HG02588 (cell line): ENCODE data around the gene PIK3R1.

ENCODE experiments used
- ATAC-seq: cut with Tn5 transposase; IDR thresholded peaks from one replicate; pipeline ENCODE4 v1.9.1; 2021; ENCODE audit warnings: mild to moderate bottlenecking, moderate library complexity; ENCODE audit not compliant: unreplicated experiment

Gene PIK3R1

GRCh38 chr5:68249520-68249919, 34.0 kb downstream of the PIK3R1 start:
- no peak for ATAC-seq

DNA sequence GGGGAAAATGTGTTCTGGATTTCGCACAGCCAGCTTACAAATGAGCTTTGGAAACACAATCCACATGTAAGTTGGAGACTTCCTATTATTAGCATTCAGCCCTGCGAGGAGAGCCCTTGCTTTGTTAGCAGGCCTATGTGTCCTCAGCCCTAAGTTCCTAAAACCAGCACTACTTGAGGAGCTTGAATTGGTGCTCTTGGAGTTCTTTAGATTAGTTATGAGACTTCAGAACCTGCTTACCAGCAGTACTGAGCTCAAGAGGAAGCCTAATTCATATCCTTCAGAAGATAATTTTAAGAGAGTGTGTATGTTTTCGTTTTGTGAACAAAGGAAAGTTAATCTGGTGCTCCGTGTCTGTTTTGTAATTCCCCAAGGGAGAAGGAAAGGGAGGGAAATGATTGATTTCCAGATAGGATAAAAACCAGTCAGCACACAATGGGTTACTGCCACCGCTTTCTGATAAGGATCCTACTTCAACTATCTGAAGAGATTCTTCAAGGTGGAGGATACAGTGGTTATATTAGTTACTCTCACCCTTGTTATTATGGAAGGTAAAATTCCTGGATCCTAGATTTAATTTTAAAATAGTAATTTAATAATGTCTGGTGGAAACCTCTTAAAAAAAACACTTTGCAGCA, 35.2 kb downstream of the PIK3R1 start:
- no peak for ATAC-seq

DNA sequence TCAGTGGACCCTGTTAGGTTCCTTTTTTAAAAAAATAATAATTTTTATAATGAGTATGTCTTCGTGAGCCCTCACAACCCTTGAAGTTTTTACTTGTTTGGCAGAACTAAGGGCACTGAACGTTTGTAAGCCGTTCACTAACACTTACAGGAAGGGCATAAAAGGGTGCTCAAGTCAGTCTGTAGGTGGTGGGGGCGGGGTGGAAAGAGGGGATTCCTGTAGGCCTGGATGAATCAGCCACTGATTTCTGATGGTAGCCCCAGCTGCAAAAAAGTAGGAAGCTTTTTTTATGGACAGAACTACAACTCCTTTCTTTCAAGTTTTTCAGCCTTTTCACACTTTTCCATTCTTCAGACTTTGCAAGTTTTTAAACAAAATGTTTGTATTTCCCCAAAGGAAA, 35.8 kb downstream of the PIK3R1 start:
- no peak for ATAC-seq

DNA sequence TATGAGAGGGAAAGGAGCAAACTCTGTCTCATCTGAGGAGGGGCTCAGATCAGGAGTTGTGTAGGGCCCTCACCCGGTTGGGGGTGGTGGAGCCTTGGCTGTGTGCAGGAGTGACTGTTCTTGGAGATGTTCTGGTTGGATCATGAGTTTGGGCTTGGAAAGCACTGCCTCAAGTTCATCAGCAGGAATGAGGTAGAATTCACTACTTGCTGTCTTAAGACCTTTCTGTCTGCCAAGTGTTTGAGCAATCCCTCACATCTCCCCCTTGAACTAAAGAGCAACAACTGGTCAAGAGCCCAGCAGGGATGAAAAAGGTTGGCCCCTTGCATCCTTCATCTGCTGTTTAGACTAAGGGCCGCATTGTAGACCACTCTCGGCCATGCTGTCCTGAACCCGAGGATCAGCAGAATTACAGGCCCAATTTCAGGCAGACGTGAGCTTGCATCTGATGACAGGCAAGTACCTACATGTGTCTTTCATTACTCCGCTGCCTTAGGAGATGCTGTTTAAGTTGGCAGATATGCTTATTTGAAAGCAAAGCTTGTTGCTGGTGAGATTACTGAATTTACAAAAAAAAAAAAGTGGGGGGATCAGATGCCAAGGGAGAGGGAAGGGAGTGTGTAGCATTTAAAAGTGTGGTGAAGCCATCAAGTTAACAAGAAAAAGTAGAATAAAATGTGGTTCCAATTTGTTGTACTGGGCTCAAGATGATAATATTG, 36.4 kb downstream of the PIK3R1 start:
- no peak for ATAC-seq

DNA sequence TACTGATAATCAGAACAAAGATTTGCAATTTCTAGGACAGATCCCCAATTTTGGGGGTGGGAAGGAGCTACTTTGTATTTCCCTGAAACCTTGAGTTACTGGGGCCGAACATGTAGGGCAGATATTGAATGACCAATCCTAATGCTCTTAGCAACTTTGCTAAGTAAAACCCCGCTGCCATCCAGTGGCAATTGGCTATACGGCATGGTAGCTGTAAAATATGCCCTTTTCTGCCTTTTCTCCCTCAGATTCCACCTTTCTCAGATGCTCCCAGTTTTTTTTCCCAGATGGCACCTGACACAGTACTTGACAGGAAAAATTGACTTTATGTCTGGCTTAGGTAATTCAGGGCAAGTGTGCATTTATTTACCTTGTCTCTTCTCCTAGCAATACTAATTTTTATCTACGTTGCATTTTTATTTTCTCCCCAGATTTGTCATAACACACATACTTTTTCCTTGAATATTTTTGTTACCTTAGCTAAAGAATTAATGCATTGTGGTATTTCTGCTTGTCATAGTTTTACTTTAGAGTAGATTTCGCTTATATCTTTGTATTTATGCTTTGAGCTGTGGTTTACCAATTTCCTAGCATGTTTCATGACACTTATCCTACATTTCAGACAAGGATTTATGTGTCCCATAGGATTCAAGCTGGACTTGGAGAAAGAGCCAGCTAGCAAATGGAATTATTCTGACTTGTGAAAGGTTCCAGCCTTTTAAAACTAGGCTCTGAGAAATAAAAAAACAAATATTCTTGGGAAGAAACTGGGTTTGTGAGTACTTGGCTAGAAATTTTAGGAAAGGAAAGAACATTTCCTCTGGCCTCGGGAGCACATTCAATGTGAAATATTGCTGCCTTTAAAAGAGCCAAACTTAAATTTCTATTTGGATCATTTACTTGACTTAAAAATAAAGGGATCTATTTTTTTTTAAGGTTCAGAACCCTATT, 37.4 kb downstream of the PIK3R1 start:
- ATAC-seq = no peak

- no peak for ATAC-seq
Measured at GRCh38 chr5:68253624-68254585, 38.3 kb downstream of the PIK3R1 start.

DNA sequence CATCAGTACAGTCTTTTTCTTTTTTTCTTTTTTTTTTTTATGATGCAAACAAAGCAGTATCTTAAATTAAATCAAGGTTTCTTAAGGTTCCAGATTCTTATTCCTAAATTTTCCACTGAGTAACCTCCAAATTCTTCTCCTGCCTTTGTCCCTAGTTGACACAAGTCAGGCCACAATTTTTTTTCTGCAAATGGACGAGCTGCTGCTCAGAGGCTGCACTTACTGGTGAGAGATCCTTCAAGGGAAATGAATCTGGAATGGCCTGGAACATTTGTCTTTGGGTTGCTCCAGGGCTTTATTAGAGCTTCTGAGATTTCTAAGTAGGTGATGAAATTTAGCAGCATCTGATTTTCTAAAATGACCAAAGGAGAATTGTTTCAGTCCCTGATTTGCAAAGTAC, 39.3 kb downstream of the PIK3R1 start:
- no peak for ATAC-seq

DNA sequence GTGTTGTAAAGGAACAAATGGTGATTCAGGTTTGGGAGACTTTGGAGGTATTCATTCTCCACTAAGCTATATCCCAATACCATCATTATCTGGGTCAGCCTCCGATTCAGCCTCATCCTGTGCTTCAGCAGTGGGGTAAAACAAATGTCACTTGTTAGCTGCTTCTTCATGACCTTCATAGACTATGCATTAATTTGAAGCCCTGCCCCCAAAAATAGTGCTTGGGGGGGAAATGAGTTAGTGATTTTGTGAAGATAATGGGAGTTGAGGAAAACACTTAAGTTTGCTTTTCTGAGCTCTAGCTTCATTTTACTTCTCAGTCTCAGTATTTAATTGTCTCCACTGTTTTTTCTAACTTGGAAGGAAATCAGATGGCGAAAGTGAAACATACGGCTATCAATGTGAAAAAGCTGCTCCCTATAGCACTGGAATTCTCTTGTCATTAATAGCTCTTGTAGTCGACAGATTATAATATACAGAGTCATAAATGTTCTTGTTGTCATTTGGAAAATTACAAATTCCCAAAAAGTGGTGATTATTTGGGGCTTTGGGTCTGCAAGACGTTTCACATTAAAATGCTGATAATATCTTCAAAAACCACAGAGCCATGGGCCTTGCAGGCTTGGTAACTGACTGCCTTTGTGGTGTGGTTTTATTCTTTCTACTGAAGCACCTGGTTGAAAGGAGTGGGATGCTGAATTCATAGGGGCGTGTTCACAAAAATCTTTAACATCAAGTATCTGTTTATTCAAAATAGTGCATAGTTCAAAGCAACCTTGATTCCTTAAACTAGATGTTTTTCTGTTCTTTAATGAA, 40.0 kb downstream of the PIK3R1 start:
- ATAC-seq = no peak

DNA sequence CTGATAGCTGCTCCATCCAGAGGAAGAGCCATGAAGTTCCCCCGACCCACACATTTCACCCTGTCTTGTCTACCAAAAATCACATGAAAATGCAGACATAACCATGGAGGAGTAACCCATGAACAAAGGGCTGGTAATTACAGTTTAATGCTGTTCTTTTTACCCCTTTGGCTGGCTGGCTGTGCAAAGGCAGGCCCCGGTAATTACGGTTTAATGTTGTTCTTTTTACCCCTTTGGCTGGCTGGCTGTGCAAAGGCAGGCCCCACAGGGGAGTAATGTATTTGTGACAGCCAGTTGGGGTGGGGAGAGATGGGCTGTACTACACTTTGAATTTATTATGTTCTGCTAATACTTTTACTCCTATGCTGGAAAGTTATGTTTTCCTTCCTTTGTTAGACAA, 41.7 kb downstream of the PIK3R1 start:
- no peak for ATAC-seq

DNA sequence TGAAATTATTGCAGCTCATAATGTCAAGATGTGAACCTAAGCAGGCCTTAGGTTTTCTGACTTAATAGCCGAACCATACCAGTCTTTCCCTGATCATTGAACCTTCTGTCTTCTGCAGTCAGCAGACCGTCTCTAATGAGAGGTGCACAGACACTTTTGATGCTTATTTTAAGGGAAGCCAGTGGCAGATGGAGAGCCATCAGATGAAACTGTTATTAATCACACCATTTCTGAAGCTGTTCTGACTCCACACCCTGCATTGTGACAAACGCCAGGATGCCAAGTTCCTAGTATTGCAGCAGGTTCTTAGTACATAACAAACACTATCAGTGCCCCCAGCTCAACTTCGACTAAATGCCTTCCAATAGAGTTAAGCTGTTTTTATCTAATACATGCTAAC, 43.0 kb downstream of the PIK3R1 start:
- ATAC-seq = no peak

DNA sequence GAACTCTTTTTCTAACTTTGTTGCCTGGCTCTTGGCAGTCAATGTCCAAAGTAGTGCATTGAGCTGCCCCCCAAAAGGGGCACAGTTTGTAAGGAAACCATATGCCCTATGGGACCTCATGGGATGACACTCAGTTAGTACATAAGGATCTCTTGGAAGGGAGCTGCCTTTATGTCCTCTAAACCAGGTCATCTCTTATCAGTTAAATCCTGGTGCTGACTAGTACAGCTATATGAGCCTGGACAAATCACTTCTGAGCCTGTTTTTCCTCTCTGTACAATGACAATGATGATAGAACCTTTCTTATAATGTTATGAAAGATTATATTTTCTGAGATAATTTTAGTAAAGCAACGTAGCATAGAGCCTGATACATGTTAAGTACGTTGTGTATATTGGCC, 44.1 kb downstream of the PIK3R1 start:
- ATAC-seq = no peak

- no peak for ATAC-seq
Measured at GRCh38 chr5:68260467-68260866, 44.9 kb downstream of the PIK3R1 start.

DNA sequence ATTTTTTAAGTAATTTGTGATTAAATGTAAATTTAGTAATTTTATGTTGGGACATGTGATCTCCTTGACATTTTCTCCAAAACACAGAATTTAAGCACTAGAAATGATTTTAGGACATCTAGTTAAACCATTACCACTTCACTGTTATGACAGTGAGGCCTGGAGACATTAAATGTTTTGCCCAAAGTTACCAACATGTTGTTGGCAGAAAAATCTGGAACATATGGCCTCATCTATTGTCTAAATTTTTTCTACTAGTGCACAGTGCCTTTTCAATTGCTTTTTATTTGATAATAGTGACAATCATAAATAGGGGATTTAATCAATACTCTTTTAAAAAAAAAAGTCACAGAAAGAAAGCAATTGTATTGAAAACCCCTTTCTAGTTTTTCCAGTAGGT, 45.6 kb downstream of the PIK3R1 start:
- ATAC-seq = no peak

- ATAC-seq = no peak
Measured at GRCh38 chr5:68261569-68262065, 46.1 kb downstream of the PIK3R1 start.

DNA sequence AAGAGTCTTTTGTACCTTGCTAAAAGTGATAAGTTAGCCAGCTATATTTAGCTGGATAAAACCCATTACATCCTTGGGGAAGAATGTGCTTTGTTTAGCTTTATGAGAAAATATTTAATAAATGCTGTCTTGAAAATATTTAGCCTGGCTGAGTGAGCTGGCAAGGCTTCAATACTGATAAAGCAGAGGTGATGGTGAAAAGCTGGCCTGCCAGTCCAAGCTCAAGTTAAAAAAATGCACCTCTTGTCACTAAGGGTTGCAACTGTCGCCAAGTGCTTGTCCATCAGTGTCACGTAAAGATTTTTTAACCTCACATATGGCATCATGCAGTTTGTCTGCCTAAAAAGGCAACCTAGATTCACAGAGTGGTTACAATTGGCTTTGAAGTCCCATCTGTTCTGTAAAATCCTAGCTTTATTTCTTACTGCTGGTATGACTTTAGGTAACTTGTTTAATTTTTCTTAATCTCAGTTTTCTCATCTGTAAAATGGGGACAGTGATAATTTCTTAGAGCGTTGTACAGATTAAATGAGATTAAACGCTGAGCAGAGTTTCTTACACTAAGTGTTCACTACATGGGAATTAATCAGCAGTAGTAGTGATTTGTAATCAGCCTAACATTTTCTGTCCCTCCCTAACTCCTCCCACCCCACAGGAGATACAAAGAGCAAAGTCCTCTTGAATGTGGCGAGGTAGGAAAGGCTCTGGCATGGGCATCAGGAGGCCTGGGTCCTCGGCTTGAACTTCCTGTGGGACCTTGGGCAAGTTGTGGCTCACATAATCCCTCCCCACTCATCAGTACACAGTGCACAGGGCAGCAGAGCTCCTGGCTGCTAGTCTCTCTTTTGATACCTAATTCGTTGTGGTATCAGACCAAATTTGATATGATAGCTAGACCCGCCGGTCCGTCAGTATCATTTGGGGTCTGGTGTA, 48.7 kb downstream of the PIK3R1 start:
- ATAC-seq = no peak

GRCh38 chr5:68265347-68265746, 49.8 kb downstream of the PIK3R1 start:
- no peak for ATAC-seq

- no peak for ATAC-seq
Measured at GRCh38 chr5:68265822-68266395, 50.4 kb downstream of the PIK3R1 start.

DNA sequence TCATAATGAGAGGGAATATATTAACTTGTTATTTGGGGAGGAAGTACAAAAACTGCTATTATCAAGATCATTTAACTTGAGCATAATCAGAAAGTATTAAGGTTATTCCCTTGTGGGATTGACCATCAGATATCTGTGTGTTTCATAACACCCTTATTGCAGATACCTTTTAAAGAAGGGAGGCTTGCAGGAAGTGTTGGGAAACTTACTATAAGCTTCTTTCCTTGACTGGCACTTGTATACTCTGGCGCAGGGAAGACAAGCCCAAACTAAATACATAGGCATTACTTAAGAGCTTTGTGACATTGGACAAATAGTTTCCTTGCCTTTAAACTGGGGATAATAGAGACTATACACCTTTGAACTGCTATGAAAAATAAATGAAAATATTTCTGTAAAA, 50.9 kb downstream of the PIK3R1 start:
- no peak for ATAC-seq
